ENCODE measurements around the gene ESAM. TPM values are rescaled to one million over a fixed set of nuclear protein-coding genes. Genes with fewer than 3 reads are reported as not detected.

ESAM gene
- total and polyA plus RNA-seq, 2 of the 8 experiments (the other 6 are each of a cell fraction or from before 2014, with no cell fraction given), result 0.09 TPM; not detected in 1

DNA sequence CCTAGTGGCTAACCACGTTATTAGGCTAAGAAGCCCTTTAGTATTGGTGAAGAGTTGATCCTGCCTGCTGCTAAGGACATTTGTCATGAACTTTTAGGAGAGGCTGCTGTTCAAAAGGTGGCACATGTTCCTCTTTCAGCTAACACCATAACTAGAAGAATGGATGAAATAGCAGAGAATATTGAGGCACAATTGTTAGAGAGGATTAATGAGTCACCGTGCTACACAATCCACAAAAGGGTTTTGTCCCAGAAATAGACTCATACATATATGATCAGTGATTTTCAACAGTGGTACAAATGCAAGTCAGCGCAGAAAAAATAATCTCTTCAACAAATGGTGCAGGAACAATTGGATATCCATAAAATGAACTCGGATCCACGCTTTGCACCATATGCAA is 45.1 kb upstream of the ESAM start:
- Histone ChIP-seq H3K14ac (ENCODE audit: insufficient read length) (no peak overlapping the region), H3K9me3 (ENCODE audit: insufficient read depth in 2 of 2, low read depth in 1 of 2, low read length in 1 of 2) (no peaks in the 10 kb centered on the region), H3K56ac (replicated peaks; ENCODE audit: insufficient read length, low read depth, low read length) (no peak overlapping the region), H2BK20ac (ENCODE audit: low read length) (no peak overlapping the region), H3K18ac (ENCODE audit: extremely low read depth, low read length) (no peak overlapping the region), H2BK120ac (replicated peaks; ENCODE audit: low read depth, low read length) (no peak overlapping the region), H3K4me1 (replicated peaks in 1 of 4; ENCODE audit: control insufficient read depth in 3 of 4, insufficient read depth in 4 of 4, low read length in 3 of 4) (no peaks in the 10 kb centered on the region; a peak in 1 of 7 replicates), H3K9ac (replicated peaks in 1 of 4; ENCODE audit: extremely low read depth in 1 of 4, low read depth in 3 of 4, low read length in 3 of 4) (no peak overlapping the region), H2BK5ac (ENCODE audit: low read depth, low read length) (no peak overlapping the region), H3K79me2 (ENCODE audit: control insufficient read depth in 1 of 2, insufficient read depth in 2 of 2, low read length in 2 of 2) (no peaks in the 10 kb centered on the region), H3K23ac (ENCODE audit: insufficient read length) (no peak overlapping the region), H2BK15ac (ENCODE audit: low read length) (no peak overlapping the region), H4K8ac (ENCODE audit: extremely low read depth, insufficient read depth, low read length) (no peak overlapping the region), H3K23me2 (ENCODE audit: low read depth, low read length) (no peaks in the 10 kb centered on the region), H3K27ac (ENCODE audit: low read depth, low read length) (no peak overlapping the region), H2BK12ac (ENCODE audit: low read depth, low read length) (no peak overlapping the region), H3K27me3 (replicated peaks in 1 of 4; ENCODE audit: control insufficient read depth in 3 of 4, extremely low read depth in 1 of 4, insufficient read depth in 3 of 4, low read length in 3 of 4) (no peaks in the 10 kb centered on the region), H3K4me3 (ENCODE audit: extremely low read depth in 1 of 4, insufficient read depth in 2 of 4, low read depth in 3 of 4, low read length in 4 of 4) (no peak overlapping the region), H4K5ac (ENCODE audit: insufficient read length, low read depth, low read length) (no peak overlapping the region), H2AK5ac (ENCODE audit: low read depth, low read length) (no peak overlapping the region), H2AFZ (ENCODE audit: low read length) (no peak overlapping the region), H3K79me1 (ENCODE audit: low read depth, low read length) (no peaks in the 10 kb centered on the region), H4K20me1 (replicated peaks in 1 of 2; ENCODE audit: control insufficient read depth in 1 of 2, insufficient read depth in 2 of 2, low read length in 2 of 2) (no peaks in the 10 kb centered on the region), H3K4me2 (ENCODE audit: insufficient read depth in 1 of 2, low read depth in 2 of 2, low read length in 2 of 2) (no peak overlapping the region), H3K36me3 (ENCODE audit: control insufficient read depth in 2 of 4, insufficient read depth in 4 of 4, low read length in 3 of 4) (peaks cover 0 to 5% (median 0%) of the 10 kb centered on the region in 4 experiments; a peak in 2 of 8 replicates), H3K4ac (replicated peaks; ENCODE audit: insufficient read length, low read depth, low read length) (no peak overlapping the region), H4K91ac (replicated peaks; ENCODE audit: insufficient read length, low read length) (no peak overlapping the region)
- ChIA-PET POLR2A (ENCODE audit: partially characterized antibody) (interaction anchor here (1.1 kb wide), 1 partner anchor 14 kb away, joined by 3 read pairs; no protein-coding TSS in a partner anchor), CTCF (ENCODE audit: partially characterized antibody) (interaction anchor here (0.6 to 6.0 kb wide), 5 partner anchors 9 to 310 kb away, joined by 3 to 46 read pairs (median 4); no protein-coding TSS in a partner anchor)
- TF ChIP-seq EZH2 (IDR thresholded peaks at IDR 0.05; ENCODE audit: low read depth, low read length, severe bottlenecking) (no peak), HDAC2 (IDR thresholded peaks at IDR 0.05; ENCODE audit: borderline replicate concordance in 1 of 2, low read depth in 2 of 2, low read length in 2 of 2) (no peak), CTCF (IDR thresholded peaks at IDR 0.05; ENCODE audit: control extremely low read depth in 1 of 3, insufficient read depth in 1 of 3, low read depth in 1 of 3, low read length in 3 of 3) (no peak), CBX5 (IDR thresholded peaks at IDR 0.05; ENCODE audit: low read depth, low read length) (no peak), KDM5A (IDR thresholded peaks at IDR 0.05; ENCODE audit: low read length) (no peak), YY1 (IDR thresholded peaks at IDR 0.05; ENCODE audit: low read depth, low read length) (no peak)
- FAIRE-seq (no peak), DNase-seq (ENCODE audit: low read depth in 1 of 2, low spot score in 2 of 2) (no peak)
- 92% methylated on average over 5 of the region's 5 CpGs; no CpG with 5 or more reads in 1 of the 2 experiments for WGBS, 2 experiments (ENCODE audit: extremely low coverage in 1 of 2, insufficient coverage in 1 of 2, insufficient read length in 1 of 2, insufficient replicate concordance in 2 of 2, low coverage in 1 of 2, low lambda C conversion rate in 2 of 2, missing lambda C conversion rate in 1 of 2)
